ENCODE data around the gene RIMBP2. TPM values are rescaled to one million over a fixed set of nuclear protein-coding genes. Genes with fewer than 3 reads are reported as not detected.
"Not testable (repeated sequence)": the region's sequence is repeated elsewhere in the genome, so short reads cannot be mapped to it uniquely, and the experiment has no call there.

The RIMBP2 gene
- total RNA-seq, 1 donor from 2014 or later = 0.09 TPM

DNA sequence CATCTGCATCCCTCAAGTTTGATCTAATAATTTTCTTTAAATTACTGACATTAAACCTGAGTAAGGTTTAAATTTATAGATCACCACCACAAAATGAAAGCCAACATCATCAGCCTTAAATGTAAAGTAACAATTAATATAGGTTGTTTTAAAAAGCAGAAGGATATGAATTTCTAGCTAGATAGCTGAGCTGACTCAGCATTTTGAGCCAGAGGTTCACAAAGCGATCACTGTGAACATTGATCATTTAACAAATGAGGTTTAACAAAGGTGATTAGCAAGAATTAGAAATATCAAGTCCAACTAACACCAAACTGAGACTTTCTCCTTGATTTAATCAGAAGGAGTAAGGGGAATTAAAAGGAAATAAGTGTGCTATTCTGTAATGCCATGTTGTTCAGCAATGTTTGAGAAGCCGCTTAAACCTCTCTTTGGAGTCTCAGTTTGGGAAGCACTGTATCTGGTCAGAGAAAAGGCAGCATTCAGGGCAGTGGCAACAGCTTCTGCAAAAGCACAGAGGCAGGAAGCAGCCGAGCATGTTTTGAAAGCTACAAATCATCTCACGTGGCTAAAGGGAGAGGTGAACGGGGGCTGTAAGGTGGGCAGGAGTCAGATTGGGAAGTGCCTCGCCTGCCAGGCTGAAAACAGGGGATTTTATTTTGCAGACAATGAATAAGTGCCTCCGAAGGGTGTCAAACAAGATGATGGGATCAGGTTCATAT is 19.6 kb downstream of the RIMBP2 start:
- DNase-seq (no peak), ATAC-seq (no peak)
- Histone ChIP-seq H3K27me3 (no peaks in the 10 kb centered on the region), H3K9me3 (no peaks in the 10 kb centered on the region), H3K27ac (no peak overlapping the region), H3K4me3 (no peak overlapping the region), H3K4me1 (no peaks in the 10 kb centered on the region), H3K36me3 (no peaks in the 10 kb centered on the region)
- intact Hi-C loops (cut with DNase I) = no loop called here
- TF ChIP-seq, protein P1, sequence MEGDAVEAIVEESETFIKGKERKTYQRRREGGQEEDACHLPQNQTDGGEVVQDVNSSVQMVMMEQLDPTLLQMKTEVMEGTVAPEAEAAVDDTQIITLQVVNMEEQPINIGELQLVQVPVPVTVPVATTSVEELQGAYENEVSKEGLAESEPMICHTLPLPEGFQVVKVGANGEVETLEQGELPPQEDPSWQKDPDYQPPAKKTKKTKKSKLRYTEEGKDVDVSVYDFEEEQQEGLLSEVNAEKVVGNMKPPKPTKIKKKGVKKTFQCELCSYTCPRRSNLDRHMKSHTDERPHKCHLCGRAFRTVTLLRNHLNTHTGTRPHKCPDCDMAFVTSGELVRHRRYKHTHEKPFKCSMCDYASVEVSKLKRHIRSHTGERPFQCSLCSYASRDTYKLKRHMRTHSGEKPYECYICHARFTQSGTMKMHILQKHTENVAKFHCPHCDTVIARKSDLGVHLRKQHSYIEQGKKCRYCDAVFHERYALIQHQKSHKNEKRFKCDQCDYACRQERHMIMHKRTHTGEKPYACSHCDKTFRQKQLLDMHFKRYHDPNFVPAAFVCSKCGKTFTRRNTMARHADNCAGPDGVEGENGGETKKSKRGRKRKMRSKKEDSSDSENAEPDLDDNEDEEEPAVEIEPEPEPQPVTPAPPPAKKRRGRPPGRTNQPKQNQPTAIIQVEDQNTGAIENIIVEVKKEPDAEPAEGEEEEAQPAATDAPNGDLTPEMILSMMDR (IDR thresholded peaks at IDR 0.05) = no peak

DNA sequence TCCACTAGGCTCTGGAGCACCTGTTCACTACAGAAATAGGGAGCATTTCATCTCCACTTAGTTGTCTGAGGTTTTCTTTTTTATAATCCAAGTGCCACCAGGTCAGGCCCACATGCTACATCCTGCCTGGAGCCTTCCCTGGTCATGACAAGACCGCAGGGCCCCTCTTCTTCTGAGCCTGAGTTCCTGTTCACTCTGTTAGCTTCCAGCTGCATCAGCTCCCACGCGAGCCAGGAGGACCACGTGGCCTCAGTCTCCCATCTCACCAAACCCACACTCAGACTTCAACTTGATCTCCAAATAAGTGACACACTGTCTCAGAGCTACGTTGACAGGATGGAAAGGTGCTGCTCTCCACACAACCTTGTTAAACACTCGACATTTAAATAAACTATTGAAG is 21.0 kb downstream of the RIMBP2 start:
- Histone ChIP-seq H3K9me3 (no peaks in the 10 kb centered on the region), H3K27me3 (no peaks in the 10 kb centered on the region), H3K27ac (no peak overlapping the region), H3K4me3 (no peak overlapping the region), H3K36me3 (no peaks in the 10 kb centered on the region), H3K4me1 (no peaks in the 10 kb centered on the region)
- TF ChIP-seq, protein P1 (IDR thresholded peaks at IDR 0.05) = no peak
- no peak for DNase-seq
- intact Hi-C loops (cut with DNase I) = no loop called here
- ATAC-seq = no peak

DNA sequence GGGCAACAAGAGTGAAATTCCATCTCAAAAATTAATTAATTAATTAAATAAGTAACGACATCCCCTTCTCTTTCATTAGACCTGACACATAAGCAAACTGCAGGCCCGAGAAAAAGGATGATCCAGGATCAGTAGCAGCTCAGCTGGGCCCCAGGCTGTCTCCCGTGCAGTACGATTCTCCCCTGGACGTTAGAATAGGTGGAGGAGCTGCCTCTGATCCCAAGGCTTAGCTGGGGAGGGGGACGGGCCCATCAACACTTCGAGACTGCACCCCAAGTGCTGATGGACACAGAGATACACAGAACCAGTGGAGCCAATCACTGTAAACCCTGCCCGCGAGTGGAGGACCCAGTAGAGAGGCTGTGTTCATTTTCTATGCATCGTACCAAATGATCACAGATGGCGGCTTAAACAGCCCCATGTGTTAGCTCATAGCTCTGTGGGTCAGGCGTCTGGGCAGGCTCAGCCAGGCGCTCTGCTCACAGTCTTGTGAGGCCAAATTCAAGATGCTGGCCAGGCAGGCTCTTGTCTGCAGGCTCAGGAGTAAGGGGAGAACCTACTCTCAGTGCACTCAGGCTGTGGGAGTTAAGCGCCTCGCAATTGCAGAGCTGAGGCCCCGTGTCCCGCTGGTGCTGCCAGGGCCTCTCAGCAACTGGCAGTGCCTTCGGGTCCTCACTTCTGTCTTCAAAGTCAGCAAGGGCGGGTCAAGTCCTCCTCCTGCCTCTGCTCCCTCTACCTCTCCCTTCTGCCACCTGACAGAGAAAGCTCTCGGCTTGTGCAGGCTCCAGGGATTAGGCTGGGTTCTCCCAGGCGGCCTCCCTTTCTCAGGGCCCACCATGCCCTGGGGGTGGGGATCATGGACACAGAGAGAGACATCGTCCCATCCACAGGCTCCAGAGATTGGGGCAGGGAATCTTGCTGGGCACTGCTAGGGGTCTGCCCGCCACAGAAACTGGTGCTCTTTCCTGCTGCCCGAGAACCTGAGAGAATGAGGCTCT is 26.4 kb downstream of the RIMBP2 start:
- Histone ChIP-seq H3K27ac (no peak overlapping the region), H3K27me3 (peaks cover 14% of the 10 kb centered on the region), H3K36me3 (no peaks in the 10 kb centered on the region), H3K4me1 (no peaks in the 10 kb centered on the region), H3K9me3 (no peaks in the 10 kb centered on the region), H3K4me3 (no peak overlapping the region)
- TF ChIP-seq, protein P1 (IDR thresholded peaks at IDR 0.05) = no peak
- intact Hi-C loops (cut with DNase I) = no loop called here
- no peak for ATAC-seq
- DNase-seq = no peak

DNA sequence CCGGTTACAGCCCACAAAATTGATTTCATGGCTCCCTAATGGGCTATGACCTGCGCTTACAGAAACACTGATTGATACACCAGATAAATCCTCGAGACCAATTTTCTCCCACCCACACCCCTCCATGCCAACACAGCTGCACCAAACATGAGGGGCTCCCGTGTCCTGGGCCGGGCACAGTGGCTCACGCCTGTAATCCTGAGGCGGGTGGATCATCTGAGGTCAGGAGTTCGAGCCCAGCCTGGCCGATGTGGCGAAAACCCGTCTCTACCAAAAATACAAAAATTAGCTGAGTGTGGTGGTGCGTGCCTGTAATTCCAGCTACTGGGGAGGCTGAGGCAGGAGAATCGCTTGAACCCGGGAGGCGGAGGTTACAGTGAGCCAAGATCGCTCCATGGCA is 27.1 kb downstream of the RIMBP2 start:
- H3K4me3 ChIP-seq; H3K9me3 ChIP-seq; H3K4me1 ChIP-seq; intact Hi-C loops (cut with DNase I); ATAC-seq; DNase-seq; H3K36me3 ChIP-seq; H3K27ac ChIP-seq: not testable (repeated sequence)
- H3K27me3 ChIP-seq = peaks cover 14% of the 10 kb centered on the region

DNA sequence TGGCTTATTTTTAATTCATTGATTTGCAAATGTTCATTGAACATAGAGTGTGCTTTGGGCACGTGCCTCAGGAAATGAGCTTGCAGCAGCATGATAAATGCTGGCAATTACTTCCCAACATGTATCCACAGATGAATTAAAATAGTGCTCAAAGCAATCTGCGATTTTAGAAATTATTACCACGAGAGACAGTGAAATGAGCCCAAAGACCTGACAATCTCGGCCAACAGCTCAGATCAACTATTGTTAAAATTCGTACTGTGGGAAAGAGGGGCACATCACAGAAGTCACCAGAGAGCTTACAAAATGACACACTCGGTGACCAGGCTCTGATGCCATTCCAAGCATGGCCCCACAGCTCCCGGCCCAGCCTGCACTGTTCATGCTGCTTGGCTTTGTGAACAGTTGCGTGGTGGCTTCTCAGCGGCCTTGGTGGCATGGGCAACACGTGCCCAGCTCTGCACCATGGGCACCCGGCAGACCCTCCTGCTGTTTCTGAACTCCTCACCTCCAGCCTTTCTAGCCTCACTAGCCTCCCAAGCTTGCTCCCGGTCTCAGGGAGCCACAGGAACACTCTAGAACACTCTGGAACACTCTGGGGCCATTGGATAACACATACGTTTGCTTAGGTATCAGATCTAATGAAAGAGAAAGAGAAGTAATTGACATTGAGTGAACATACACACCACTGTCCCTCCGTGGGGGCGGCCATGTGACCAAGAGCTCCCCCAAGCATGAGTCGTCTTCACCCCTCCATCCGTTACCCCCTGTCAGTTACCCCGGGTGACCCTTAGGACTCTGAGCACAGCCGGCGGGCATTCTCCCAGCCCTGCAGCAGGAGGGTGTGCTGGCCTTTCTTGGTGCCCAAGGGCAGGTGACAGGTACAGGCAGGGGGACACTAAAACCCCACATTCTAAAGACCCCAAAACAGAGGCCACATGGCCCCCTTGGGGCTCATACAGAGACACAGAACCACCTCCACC is 28.0 kb downstream of the RIMBP2 start:
- no peak overlapping the region for H3K27ac ChIP-seq
- H3K36me3 ChIP-seq = no peaks in the 10 kb centered on the region
- TF ChIP-seq, protein P1 (IDR thresholded peaks at IDR 0.05) = no peak
- peaks cover 14% of the 10 kb centered on the region for H3K27me3 ChIP-seq
- no peaks in the 10 kb centered on the region for H3K9me3 ChIP-seq
- intact Hi-C loops (cut with DNase I) = no loop called here
- no peak overlapping the region for H3K4me3 ChIP-seq
- no peaks in the 10 kb centered on the region for H3K4me1 ChIP-seq
- DNase-seq (no peak), ATAC-seq (no peak)
